Kidney (tissue), 22 donors: ENCODE measurements around the gene FAM209A. TPM values are rescaled to one million over a fixed set of nuclear protein-coding genes. Genes with fewer than 3 reads are reported as not detected.
"Not testable (repeated sequence)": the region's sequence is repeated elsewhere in the genome, so short reads cannot be mapped to it uniquely, and the experiment has no call there.

Source experiments
- DNase-seq, 5 donors: peaks; one replicate each; pipeline ENCODE4 v3.0.0-alpha.2; 2013 to 2020
- FAIRE-seq: peaks from 2 replicates; lab custom pipeline; 2012; peaks lifted over from hg19 to GRCh38; lab: Jason Lieb, UNC
- H3K27ac ChIP-seq, 2 donors: one replicate each; pipeline ENCODE4 v1.7.0; 2013; ENCODE audit warnings: low read depth in 2 of 2, low read length in 2 of 2, inconsistent platforms in 1 of 2
- H3K27me3 ChIP-seq: one replicate; pipeline ENCODE4 v1.7.1; 2013; ENCODE audit warnings: low read length, inconsistent platforms; ENCODE audit not compliant: control insufficient read depth, insufficient read depth
- H3K36me3 ChIP-seq, 3 donors: one replicate each; pipeline versions ENCODE4 v1.7.0 to v1.7.1; 2013; ENCODE audit warnings: low read length in 3 of 3, control low read depth in 1 of 3, inconsistent platforms in 1 of 3; ENCODE audit not compliant: insufficient read depth in 3 of 3, control insufficient read depth in 2 of 3
- H3K4me1 ChIP-seq, 3 donors: one replicate each; pipeline versions ENCODE4 v1.7.0 to v1.7.1; 2013; ENCODE audit warnings: low read length in 3 of 3, inconsistent platforms in 1 of 3, low read depth in 1 of 3; ENCODE audit not compliant: control insufficient read depth in 2 of 3, insufficient read depth in 2 of 3
- H3K4me3 ChIP-seq, 3 donors: one replicate each; pipeline versions ENCODE4 v1.7.0 to v1.8.1; 2013; ENCODE audit warnings: low read length in 3 of 3, control low read depth in 1 of 3, inconsistent platforms in 1 of 3
- H3K9ac ChIP-seq, 3 donors: one replicate each; pipeline versions ENCODE4 v1.7.0 to v1.7.1; 2013; ENCODE audit warnings: low read length in 3 of 3, control low read depth in 1 of 3, inconsistent platforms in 1 of 3
- H3K9me3 ChIP-seq, 3 donors: one replicate each; pipeline versions ENCODE4 v1.7.0 to v1.7.1; 2013; ENCODE audit warnings: low read length in 3 of 3, control low read depth in 1 of 3, inconsistent platforms in 1 of 3; ENCODE audit not compliant: control insufficient read depth in 2 of 3, insufficient read depth in 1 of 3
- CTCF ChIP-seq: IDR thresholded peaks from 3 replicates; pipeline ENCODE4 v1.5.1; 2012; ENCODE audit warnings: mild to moderate bottlenecking, moderate library complexity, borderline replicate concordance; ENCODE audit not compliant: insufficient read depth; ENCODE audit errors: extremely low read depth
- intact Hi-C: fragments of 100-400 bp; cut with DNase I; formaldehyde crosslinking; loops from one replicate; pipeline ENCODE4 v1.11.1; 2022
- long read RNA-seq, 10 donors: library from polyadenylated mRNA in 1 of 10; unstranded in 1 of 10; transcript quantifications; one replicate each; pipeline ENCODE4 v2.0.0 and lab custom pipeline, GENCODE V29; 2021 to 2026
- polyA plus RNA-seq: library from polyadenylated mRNA; stranded (reverse); fragments of 350-450 nt; fragmentation: Illumina TruSeq; extraction: RNeasy Lipid Tissue Mini Kit (QIAGEN cat#74804); gene quantifications from one replicate; pipeline ENCODE4 v1.2.3, GENCODE V29; 2014; ENCODE audit warnings: low read depth, low replicate concordance; ENCODE audit not compliant: insufficient read depth
- total RNA-seq: library from RNA; stranded (reverse); fragmentation: NEBNext Ultra II Directional; extraction: Animal tissue kit (Norgen Biotek cat#: 25700); gene quantifications from one replicate; pipeline ENCODE4 v1.2.1, GENCODE V29; 2021
- donor health status: control.
- donor health status: control.
- donor health status: control.
- donor health status: control.
- donor health status: control.
- donor health status: DM: yes; HTN: yes; CAD: no.
- donor health status: Normal renal cell carcinoma (clear cell type).

Gene FAM209A
- total RNA-seq (0.38 TPM), polyA plus RNA-seq (not detected)
- long read RNA-seq, donor 1, result 0 reads
- long read RNA-seq, donor 2, result 0 reads
- long read RNA-seq, donor 3, result 0 reads
- long read RNA-seq, donor 4, result 0 reads
- long read RNA-seq, donor 5, result 0 reads
- long read RNA-seq, donor 6, result 0 reads
- long read RNA-seq, donor 7, result 0 reads
- long read RNA-seq, donor 8, result 0 reads
- long read RNA-seq, donor 9, result 0 reads
- long read RNA-seq, donor 10, result 0 reads

GRCh38 chr20:56524444-56524843 lies at the start of gene FAM209A:
Gene FAM209A, plus strand, starts transcription at chr20:56524744. Its CDS starts 65 bp downstream, at chr20:56524809.
- H3K36me3 ChIP-seq, intact Hi-C loops, H3K27ac ChIP-seq, H3K9ac ChIP-seq, H3K27me3 ChIP-seq, FAIRE-seq, H3K4me1 ChIP-seq, H3K4me3 ChIP-seq, DNase-seq: not testable (repeated sequence)
- peaks cover 0 to 18% (median 2%) of the 10 kb centered on the region in 3 donors for H3K9me3 ChIP-seq

GRCh38 chr20:56483970-56484369 lies 40.6 kb upstream of the FAM209A start:
- no peaks in the 10 kb centered on the region for H3K4me1 ChIP-seq
- no peak overlapping the region for H3K9ac ChIP-seq
- H3K27me3 ChIP-seq, result no peaks in the 10 kb centered on the region
- no peak overlapping the region for H3K27ac ChIP-seq
- no peak for TF ChIP-seq CTCF
- DNase-seq, result no peak
- H3K9me3 ChIP-seq, result no peaks in the 10 kb centered on the region
- intact Hi-C loops, result no loop called here
- peaks cover 7 to 48% (median 33%) of the 10 kb centered on the region in 3 donors for H3K36me3 ChIP-seq
- FAIRE-seq, result no peak
- H3K4me3 ChIP-seq, result no peak overlapping the region

- Histone ChIP-seq H3K27ac (no peak overlapping the region), H3K4me1 (no peaks in the 10 kb centered on the region), H3K27me3 (no peaks in the 10 kb centered on the region), H3K9ac (no peak overlapping the region), H3K9me3 (no peaks in the 10 kb centered on the region), H3K36me3 (peaks cover 3 to 31% (median 24%) of the 10 kb centered on the region in 3 donors), H3K4me3 (no peak overlapping the region)
- DNase-seq (no peak), FAIRE-seq (no peak)
- intact Hi-C loops, result no loop called here
- no peak for TF ChIP-seq CTCF
These were observed 37.3 kb upstream of the FAM209A start for GRCh38 chr20:56487216-56487615.

- TF ChIP-seq CTCF, result no peak
- no peak for FAIRE-seq
- Histone ChIP-seq H3K4me3 (no peak overlapping the region), H3K9me3 (no peaks in the 10 kb centered on the region), H3K27me3 (no peaks in the 10 kb centered on the region), H3K4me1 (no peaks in the 10 kb centered on the region), H3K27ac (no peak overlapping the region), H3K9ac (no peak overlapping the region), H3K36me3 (peaks cover 3 to 33% (median 24%) of the 10 kb centered on the region in 3 donors)
- DNase-seq, result no peak
- intact Hi-C loops, result no loop called here
These were observed 36.0 kb upstream of the FAM209A start for GRCh38 chr20:56488566-56488965.
